Activated T-helper 1 cell treated with Interleukin-2 at 50 U/mL for 16 hours (primary cell): ENCODE data around the gene PPP1R12A.

ENCODE experiments used
- DNase-seq: peaks from one replicate; pipeline ENCODE4 v3.0.0-alpha.2; 2020; ENCODE audit warnings: low read depth

Gene PPP1R12A

DNA sequence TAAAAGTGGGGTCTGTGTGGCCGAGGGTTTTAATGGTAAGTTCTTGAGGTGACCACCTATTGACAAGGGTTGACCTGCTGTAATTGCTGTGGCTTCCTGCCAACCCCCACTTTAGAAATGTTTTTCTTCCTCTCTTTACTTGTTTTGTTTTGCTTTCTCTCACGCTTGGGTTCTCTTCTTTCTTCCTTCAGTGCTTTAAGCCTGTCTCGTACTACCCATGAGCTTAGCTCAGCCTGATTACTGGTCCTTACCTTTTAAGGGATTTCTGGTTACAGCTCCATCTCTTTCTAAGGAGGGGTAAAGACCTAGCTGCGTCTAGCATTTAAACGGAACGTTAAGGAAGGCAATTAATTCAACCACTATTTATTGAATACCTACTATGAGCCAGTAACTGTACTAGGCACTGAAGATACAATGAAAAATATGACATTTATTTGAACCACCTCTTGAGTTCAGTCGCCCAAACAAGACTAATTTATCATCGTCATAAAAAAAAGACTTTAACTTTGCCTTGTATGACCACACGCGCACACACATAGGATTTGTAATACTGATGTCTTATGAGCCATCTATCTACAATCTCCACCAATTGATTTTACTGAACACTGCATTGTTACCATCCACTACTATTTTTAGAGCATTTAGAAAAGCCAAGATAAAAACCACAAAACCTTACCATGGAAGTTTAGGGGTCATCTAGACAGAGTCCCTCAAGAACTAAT is 888 bp upstream of the PPP1R12A start:
- no peak for DNase-seq

DNA sequence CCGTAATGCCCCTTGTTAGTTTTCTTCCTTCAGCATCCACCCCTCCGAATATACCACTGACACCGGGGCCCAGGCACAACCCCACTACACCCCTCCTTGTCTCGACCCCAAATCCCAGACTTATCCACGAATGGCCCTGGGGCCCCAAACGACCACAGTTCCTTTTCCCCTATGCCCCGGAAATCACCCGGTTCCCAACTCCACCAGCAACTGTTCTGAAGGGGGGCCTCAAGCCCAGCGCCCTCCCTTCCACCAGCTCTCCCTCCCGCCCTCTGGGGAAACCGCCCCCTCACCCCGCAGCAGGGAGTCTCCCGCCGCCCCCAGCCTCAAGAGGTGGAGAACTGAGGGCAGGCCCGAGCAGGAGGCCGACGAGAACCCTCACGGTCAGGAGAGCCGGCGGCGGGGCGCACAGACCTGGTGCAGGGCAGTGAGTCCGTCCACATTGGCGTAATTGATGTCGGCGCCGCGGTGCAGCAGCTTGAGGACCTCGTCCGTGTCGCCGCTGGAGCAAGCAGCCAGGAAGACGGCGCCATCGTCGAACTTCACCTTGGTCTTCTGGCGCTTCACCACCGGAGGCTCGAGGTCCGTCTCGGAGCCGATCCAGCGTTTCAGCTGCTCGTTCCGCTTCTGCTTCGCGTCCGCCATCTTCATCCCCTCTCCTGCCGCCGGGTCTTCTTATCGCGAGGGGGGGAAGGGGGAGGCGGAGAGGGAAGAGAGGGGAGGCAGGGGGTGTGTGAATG is 446 bp downstream of the PPP1R12A start:
- DNase-seq, result peak; percentile 10

DNA sequence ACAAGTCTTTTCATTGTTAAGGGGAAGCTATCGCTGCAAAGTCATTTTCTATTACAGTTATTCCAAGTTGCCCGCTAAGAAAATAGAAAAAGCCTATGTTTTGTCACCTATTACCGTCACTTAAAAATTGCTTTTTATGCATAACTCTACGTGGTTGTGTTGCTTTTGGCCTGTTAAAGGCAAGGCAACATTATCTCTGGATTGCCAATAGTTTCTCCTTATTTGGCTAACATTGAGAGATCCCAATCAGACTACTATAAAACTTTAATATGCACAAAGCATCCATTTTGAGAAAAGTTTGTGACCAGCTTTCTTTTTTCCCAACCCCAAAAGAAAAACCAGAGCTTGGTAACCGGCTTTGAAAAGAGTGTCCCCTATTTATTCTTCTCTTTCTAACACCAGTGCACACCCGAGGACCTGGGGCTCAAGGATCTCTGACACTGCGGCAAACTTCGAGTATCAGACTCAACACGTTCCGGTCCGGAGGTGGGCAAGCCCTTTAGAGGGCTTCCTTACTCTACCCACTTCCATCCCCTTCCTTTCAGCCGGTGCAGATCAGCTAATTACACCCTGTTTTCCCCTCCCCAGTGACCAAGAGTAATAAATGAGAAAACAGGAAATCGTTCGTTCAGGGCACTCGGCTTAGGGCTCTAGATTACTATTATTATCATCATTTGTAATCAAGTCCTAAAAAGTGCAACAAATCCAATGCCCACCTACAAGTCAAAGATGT is 1.2 kb downstream of the PPP1R12A start:
- DNase-seq, result no peak

DNA sequence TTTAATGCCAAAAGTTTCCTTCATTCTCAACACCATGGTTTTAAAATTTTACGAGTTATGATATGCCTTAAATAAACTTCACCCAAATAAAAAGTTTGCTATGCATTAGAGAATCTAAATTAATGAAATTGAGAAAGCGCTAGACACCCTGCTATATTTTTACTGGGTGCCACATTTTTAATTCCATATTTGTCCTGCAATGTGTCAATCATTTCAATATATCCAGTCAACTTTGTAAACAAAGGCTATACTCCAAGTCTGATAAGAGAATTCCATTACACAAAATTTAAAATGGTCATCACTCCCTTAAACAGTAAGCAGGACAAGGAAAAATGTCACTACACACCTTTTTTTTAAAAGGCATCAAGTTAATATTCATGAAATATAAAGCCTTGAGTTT is 1.9 kb downstream of the PPP1R12A start:
- DNase-seq, result no peak

DNA sequence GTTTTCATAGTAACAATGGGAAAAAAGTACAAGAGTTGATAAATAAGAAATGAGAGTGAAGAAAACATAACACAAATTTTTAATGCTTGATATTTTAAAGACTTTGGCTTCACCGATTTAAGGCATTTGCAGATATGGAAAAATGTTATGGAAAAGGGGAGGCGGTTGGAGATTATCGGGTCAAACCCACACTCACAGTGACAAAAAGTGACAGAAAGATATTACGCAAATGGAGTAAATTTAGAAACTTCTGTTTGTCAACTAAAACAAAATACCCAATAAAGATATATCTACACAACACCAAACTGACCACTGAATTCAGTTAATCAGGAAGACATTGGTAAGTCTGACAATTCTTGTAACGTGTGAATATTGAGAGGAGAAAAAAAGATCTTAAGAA is 2.5 kb downstream of the PPP1R12A start:
- no peak for DNase-seq

DNA sequence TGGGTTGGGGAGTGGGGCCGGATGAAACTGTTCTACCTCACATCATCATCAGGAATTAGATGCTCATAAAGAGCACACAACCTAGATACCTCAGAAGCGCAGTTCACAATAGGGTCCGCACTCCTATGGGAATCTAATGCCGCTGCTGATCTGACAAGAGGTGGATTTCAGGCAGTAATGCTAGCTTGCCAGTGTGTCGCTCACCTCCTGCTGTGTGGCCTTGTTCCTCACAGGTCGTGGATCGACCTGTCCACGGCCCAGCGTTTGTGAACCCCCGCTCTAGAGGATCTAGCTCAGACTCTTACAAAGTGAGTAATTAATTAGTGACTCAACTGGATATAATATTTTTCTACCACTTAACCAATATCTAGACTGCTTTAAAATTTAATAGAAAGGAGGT is 5.8 kb downstream of the PPP1R12A start:
- DNase-seq, result no peak

DNA sequence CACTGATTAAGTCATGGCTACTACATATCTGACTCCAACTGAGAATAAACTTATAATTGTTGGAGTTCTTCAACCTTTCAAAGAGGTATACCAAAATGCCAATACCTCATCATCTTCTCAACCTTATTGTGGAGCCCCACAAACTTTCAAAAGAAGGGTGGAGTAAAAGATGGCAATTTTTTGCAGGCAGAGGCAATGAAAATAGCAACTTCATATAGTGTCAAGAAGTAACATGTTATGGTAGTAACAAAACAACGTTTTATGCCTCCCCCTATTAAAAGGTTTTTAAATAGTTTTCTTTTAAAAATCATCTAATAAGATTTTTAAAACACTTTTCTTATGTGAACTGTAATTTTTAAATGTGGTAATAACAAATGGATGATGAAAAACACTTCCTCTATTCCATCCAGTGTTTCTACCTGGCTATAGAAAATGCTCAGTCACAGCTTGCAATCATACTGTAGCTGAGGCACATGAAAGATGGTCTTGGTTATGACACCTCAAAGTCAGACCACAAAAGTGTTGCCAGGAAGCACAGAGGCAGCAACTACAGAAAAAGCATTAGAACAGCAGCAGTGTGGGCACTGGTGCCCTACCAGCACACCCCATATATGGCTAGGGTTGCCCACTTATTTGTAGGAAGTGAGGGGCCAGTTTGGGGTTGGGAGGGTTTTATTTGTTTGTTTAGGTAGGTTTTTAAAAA is 7.0 kb downstream of the PPP1R12A start:
- peak; percentile 27 for DNase-seq

DNA sequence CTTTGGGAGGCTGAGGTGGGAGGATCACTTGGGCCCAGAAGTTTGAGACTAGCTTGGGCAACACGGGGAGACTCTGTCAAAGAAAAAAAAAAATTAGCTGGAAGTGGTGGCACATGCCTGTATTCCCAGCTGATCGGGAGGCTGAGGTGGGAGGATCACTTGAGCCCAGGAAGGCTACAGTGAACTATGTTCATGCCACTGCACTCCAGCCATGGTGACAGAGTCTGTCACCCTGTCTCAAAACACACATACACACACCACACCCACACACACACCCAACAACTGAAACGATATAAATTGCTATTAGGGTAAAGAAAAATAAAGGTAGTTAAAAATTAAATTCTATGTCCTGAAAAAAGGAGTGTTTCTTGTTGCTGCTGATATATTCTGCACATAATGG is 7.9 kb downstream of the PPP1R12A start:
- DNase-seq, result no peak

DNA sequence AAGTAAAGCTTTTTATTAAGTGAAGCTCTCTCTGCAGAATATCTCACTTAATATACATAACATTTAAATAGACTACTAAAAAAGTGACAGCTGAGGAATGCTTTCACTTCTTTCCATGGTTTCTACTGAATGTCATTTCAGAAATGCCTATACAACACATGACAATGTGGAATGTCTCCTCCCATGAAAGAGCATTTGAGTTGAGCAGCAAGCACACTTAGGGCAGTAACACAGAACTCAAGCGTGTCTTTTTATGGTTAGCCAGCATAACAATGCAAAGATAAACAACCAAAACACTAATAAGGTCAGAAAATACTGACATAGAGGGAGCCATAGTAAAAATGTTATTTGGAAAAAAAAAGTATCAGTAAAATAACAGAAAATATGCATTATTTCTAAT is 9.4 kb downstream of the PPP1R12A start:
- no peak for DNase-seq

DNA sequence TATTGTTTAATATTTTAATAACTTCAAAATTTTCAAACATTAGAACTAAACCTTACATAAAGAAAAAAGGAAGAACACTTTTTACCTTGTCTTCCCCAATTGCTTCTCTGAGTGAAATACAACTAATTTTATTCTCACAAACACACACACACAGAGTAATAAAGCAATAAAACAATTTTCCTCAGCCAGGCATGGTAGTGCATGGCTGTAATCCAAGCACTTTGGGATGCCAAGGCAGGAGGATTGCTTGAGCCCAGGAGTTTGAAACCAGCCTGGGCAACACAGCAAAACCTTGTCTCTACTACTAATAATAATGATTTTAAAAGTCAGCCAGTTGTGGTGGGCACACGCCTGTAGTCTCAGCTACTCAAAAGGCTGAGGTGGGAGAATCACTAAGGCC is 13.1 kb downstream of the PPP1R12A start:
- no peak for DNase-seq

DNA sequence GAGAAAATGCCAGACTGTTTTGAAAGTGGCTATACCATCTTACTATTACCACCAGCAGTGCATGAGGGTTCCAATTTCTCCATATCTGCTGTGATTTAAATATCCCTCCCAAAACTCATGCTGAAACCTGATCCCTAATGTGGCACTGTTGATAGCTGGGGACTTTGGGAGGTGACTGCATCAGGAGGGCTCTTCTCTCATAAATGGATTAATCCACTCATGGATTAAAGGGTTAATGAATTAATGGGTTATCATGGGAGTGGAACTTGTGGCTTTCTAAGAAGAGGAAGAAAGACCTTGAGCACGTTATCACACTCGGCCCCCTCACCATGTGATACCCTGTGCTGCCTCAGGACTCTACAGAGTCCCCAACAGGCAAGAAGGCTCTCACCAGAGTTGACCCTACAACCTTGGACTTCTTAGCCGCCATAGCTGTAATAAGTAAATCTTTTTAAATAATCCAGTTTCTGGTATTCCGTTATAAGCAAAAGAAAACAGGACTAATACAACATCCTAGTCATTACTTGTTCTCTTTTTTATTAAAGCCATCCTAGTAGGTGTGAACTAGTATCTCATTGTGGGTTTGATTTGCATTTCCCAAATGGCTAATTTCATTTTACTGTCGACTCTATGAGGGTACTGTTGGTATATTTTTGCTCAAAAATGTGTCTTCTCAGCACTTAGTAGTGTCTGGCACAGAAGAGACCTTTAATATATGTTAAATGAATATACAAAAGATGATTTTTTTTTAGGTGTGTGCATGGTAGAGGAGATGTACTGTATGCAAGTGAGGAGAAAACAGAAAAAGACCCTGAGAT is 14.3 kb downstream of the PPP1R12A start:
- no peak for DNase-seq

DNA sequence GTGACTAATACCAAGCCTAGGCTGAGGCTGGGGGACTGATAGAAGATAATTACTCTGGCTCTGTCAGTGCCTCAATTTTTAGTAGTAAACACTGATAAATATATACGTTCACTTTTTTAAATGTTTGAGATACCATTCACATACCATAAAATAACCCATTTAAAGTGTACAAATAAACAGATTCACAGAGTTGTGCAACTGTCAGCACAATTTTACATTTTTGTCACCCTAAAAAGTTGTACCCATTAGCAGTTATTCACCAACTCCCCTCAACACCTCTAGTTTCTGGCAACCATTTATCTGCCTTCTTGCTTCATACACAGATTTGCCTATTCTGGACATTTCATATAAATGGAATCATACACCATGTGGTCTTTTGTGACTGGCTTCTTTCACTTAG is 15.1 kb downstream of the PPP1R12A start:
- no peak for DNase-seq

DNA sequence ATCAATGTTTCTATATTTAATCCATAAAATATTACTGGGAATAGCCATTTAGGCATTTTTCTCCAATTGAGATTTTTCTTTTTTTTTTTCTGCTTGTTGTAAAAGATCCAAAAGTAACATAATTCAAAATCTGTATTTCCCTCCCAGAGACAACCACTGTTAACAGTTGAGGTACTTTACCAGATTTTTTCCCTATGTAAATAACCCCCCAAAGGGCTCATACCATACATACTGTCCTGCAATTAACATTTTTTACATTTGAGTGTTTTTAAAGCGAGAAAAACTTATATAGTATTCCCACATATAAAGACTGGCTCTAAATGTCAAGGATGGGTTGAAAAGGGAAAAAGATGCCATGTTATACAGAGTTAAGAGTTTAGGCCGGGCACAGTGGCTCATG is 18.1 kb downstream of the PPP1R12A start:
- DNase-seq, result no peak

DNA sequence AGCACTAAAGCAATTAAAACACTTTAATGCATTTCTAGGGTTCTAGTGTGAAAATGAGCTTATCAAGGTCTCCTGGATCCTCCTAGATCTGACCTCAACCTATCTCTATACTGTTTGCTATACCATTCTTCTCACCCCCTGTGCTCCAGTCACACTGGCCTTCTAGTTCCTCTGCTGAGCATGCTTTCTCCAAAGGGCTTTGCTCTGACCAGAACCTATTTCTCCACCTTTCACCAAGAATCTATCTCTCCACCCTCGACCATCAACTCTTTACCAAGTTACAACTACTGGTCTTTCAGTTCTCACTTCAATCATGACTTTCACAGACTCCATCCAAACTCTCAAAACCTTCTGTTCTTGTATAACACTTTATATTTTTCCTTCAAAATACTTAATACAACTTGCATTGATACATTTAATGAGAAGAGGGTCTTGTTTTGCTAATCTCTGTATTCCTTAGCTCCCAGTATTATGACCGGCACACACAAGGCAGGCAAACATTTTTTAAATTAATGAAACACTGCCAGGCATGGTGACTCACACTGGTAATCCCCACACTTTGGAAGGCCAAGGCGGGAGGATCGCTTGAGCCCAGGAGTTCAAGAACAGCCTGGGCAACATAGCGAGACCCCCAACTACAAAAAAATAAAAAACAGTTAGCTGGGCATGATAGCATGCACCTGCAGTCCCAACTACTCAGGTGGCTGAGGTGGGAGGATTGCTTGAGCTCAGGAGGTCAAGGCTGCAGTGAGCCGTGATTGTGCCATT is 22.8 kb downstream of the PPP1R12A start:
- no peak for DNase-seq

DNA sequence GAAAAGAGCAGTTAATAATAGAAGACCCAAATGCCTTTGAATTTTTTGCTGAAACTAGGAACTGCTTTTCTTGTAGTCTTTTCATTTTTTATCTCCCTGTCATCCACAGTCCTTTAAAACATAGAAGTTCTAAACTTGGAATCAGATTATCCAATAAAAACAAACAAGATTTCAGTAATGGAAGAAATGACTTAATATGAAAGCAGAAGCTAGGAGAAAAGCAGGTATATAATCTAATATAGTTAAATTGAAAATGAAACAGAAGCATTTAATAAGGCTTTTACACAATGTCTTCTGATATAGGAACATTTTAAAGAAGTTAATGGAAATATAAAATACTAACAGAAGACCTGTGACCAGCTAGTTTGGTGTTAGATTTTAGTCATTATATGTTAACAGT is 26.5 kb downstream of the PPP1R12A start:
- DNase-seq, result no peak

DNA sequence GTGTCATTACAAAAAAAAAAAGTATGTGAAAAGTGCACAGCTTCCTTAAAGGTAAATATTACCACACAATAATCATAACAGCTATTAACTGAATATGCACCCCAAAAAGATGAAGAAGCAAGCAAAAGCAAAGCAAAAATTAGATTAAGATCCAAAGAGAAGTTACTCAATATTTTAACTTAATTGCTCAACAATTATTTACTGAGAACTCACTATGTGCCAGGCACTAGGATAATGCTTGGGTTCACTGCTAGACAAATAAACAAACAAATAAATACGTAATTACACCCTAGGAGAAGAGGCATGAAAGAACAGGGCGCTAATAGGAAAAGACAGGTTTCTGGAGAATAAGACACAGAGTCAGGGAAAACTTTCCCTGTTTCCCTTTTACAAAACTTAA is 33.4 kb downstream of the PPP1R12A start:
- DNase-seq, result no peak

DNA sequence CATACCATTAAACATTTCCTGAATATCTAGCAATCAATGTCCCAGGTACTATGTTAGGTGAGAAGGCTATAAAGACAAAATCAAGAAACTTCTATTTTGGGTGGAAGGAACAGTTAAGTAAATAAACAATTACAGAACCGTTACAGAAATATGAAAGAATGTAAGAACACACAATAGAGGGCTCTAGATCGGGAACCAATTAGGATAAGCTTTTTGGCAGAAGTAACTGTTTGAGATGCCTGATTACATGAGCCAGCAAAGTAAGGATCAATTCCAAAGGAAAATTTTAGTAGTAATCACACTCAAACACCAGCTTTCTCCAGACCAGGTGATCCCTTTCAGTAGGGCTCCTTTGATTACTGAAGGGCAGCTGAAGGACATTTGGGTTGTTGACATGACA is 33.9 kb downstream of the PPP1R12A start:
- DNase-seq, result no peak

DNA sequence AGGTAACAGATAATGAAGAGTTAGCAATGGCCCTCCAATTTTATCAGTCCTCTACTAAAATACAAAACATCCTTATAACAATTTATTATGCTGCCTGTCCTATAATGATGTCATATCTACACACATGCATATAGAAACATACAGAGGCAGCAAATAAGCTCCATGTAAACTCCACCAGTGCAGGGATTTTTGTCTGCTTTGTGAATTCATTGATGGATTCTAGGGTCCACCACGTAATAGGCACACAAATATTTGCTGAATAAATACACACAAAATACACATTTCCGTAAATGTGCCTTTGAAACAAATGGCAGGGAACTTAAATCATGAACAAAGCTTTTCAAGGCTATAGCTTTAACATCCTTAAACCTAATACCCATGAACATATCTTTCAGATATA is 34.7 kb downstream of the PPP1R12A start:
- DNase-seq, result no peak

DNA sequence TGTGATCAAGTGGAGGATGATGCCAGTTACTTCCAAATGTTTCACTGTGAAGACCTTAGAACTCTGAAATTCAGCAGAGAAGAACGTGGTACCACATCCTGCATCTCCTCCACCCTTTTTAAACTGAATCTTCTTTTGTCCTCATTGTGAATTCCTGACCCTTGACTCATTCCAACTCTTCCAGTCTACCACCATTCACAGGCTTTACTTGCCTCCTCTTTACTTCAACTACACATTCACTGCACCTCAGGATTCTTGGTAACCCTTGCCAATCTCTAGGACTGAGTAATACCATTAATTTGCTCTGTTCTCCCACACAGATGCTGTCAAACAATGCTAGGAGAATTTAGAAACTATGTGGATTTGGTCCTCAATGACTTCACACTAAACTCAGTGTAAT is 37.3 kb downstream of the PPP1R12A start:
- no peak for DNase-seq

DNA sequence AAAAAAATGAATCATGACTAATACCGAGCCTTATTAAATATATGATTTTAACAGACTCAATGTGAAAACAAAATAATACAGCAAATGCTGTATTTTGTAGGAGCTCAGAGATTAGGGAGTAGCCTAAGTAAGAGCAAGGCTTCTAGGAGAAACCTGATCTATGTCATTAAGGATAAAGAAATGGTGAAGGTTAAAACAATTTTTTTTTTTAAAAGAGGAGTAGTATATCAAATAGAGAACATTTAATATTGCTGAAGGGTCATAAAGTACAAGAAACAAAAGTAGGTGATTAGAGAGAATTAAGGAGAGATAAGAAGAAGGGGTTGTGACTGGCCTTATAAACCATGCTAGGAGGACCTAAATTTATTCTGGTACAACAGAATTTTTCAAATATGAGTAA is 39.1 kb downstream of the PPP1R12A start:
- no peak for DNase-seq

DNA sequence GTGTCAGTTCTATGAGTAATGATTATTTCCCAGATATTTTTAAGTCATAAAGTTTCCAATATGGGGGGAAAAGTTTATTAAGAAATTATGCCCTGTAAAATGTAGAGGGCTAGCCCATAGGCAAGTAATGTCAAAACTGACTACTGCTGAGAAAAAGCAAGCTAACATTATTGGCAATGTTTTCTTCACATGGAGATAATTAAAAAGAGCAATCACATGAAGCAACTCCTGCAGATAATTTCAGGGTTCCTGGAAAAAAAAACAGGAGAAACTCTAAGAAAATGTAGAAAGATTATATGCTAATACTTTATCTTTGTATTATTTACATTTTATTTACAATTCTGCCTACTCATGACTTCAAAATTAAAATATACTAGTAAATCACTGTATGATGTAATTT is 39.8 kb downstream of the PPP1R12A start:
- DNase-seq, result no peak
